NAMALWA (cell line): Measurements from ENCODE around the gene RLF.
"Not testable (repeated sequence)": the region's sequence is repeated elsewhere in the genome, so short reads cannot be mapped to it uniquely, and the experiment has no call there.

Source experiments
- DNase-seq: peaks from one replicate; pipeline ENCODE4 v3.0.0-alpha.2; 2015; ENCODE audit warnings: low spot score

Gene RLF

DNA sequence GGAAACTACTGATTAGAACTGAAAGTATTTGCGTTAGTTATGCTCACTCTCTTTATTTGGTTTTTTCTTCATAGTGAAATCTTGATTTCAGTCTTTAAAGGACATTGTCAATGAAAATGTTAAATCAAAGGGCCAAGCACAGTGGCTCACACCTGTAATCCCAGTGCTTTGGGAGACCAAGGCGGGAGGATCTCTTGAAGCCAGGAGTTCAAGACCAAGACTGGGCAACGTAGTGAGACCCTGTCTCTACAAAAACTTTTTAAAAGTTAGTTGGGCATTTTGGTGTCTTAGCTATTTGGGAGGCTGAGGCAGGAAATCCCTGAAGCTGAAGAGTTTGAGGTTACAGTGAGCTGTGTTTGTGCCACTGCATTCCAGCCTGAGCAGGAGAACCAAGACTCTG is 13.6 kb downstream of the RLF start:
- DNase-seq: no peak

DNA sequence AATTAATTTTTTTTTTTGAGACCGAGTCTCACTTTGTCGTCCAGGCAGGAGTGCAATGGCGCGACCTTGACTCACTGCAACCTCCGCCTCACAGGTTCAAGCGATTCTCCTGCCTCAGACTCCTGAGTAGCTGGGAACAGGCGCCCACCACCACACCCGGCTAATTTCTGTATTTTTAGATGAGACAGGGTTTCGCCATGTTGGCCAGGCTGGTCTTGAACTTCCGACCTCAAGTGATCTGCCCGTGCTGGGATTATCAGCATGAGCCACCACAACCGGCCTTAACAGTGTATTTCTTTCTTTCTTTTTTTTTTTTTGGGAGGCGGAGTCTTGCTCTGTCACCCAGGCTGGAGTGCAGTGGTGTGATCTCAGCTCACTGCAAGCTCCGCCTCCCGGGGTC is 15.8 kb downstream of the RLF start:
- DNase-seq: not testable (repeated sequence)

- DNase-seq: no peak
Observed at GRCh38 chr1:40178200-40178599, 17.0 kb downstream of the RLF start.

GRCh38 chr1:40179496-40180089 is 18.4 kb downstream of the RLF start:
- no peak for DNase-seq

- DNase-seq: peak; percentile 71
Observed at GRCh38 chr1:40183055-40183710, 22.0 kb downstream of the RLF start.

DNA sequence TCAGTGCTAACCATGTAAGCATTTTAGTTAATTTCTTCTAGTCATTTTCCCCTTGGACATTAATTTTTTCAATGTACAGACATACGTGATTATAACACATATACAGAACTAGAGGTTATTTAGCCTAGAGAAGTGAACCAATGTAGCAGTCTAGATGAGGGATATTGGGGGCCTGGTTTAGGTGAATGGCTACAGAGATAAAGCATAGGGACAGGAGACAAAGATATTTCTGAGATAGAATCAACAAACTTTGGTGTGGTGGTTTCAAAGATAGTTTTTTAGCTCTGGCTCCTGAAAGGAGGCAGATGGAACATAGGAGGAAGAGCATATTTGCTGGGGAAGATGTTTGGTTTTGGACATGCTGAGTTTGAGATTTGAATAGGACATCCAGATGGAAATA is 23.0 kb downstream of the RLF start:
- no peak for DNase-seq

- peak; percentile 85 for DNase-seq
Observed at GRCh38 chr1:40185951-40186864, 25.0 kb downstream of the RLF start.

DNA sequence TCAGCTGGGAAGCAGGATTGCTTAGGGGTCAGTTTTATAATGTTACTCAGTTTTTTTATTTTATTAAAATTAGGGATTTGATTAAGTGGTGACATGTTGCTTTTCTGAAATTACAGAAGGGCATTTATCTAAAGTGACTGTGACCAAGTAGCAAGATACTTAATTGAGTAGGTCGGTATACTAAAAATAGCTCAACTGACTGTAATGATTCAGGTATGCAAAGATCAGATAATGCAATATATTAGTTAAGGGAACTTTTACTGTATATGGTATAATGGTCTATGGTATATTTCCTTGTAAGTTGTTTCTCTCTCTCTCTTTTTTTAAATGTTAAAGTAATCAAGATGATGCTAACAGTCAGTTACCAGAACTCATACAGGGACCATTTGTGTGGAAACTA is 26.2 kb downstream of the RLF start:
- DNase-seq: no peak

- DNase-seq: not testable (repeated sequence)
Observed at GRCh38 chr1:40194639-40195038, 33.5 kb downstream of the RLF start.

DNA sequence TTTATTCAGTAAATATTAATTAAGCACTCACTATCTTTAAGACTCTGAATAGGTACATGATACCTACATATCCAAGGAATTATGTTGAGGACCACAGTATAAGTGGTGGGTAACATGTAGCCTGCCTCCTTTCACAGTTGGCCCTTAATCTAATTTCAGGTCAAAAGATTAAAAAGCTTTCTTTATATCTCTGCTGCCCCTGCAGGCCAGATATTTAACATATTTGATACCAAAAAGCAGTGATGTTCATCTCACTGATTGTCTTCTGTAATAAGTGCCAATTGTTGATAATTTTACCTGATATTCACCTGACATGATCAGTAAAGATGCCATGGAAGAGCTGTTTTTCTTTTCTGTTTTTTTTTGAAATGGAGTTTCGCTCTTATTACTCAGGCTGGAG is 36.5 kb downstream of the RLF start:
- peak; percentile 46 for DNase-seq

DNA sequence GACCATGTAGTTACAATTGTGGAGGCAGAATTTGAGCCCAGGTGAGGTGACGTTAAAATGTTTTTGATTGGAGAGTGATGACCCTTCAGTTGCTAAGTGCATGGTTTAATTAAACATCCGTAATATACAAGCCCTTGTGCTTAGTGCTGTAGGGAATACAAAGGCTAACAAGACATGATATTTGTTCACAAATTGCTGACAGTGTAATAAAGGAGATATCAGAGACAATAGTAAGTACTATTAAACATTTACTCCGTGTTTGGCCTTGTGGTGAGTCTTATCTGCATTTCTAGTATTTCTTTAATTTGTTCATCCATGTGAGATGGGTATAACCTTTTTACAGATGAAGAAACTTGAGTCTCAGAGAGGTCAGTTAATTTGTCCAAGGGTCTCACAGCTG is 37.9 kb downstream of the RLF start:
- no peak for DNase-seq

DNA sequence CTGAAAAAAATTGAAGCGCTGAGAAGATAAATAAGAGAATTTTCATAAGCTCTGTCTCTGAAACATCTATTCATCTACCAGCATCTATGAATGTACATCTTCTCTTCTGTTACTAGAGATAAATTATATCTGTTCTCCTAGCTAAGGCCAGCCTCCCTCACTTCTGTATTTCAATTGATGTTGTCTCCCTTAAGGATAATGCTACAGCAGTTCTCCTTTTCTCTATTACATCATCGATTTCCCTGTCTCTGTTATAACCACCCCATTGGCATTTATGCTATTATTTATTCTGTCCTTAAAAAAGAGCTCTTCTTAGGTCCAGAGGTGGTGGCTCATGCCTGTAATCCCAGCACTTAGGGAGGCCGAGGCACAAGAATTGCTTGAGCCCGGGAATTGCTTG is 43.7 kb downstream of the RLF start:
- DNase-seq: no peak

GRCh38 chr1:40210511-40211204 is 49.5 kb downstream of the RLF start:
- no peak for DNase-seq

DNA sequence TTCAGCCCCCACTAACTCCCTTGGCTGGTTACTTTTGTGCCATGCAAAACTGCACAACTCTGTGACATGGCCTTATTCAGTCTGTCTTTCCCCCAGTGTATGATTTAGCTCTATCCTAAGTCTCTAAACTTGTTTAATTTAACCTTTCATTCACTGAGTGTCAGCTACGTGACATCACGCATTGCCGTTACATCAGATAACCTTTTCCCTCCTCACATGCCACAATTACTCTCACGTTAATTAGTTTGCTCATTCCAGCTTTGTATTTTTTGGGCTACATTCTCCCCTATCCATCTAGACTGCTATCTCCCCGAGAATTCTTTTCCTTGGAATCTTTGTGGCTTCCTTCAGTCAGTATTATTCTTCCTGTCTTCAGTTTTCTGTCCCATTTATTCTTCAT is 57.1 kb downstream of the RLF start:
- no peak for DNase-seq

GRCh38 chr1:40221471-40221905 is 60.3 kb downstream of the RLF start:
- DNase-seq: not testable (repeated sequence)

DNA sequence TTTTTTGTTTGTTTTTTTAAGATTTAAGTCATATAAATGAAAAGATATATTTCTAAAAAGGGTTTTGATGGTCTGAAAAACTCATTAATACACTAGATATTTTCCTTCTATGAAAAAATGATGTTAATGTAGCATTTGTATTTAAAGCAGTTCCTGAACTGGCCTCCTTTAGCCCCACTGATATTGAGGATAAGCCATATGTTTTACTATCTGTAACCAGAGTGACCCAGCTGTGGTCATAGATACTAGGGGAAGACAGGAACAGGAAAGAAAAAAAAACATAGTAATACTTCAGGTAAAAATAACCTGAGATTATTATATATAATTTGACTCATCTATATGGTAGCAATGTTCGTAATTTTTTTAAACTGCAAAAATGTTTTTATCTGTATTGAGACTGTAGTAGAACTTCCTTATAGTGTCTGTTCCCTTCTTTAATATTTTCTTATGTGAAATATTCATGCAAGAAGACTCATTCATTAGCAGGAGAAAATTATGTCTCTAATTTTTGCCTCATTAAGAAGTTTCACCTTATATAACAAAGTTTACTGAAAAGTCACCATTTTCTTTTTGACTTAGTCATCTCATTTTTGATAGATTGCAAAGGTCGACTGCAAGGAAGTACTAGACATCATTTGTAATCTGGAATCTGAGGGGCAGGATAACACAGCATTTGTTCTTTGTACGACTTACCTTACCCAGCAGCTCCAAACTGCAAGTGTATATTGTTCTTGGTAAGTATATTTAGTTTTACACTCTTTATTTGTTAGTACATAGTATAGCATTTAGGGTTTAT is 61.0 kb downstream of the RLF start:
- no peak for DNase-seq

- DNase-seq: no peak
Observed at GRCh38 chr1:40224040-40224439, 62.9 kb downstream of the RLF start.

- no peak for DNase-seq
Observed at GRCh38 chr1:40226192-40226591, 65.0 kb downstream of the RLF start.

DNA sequence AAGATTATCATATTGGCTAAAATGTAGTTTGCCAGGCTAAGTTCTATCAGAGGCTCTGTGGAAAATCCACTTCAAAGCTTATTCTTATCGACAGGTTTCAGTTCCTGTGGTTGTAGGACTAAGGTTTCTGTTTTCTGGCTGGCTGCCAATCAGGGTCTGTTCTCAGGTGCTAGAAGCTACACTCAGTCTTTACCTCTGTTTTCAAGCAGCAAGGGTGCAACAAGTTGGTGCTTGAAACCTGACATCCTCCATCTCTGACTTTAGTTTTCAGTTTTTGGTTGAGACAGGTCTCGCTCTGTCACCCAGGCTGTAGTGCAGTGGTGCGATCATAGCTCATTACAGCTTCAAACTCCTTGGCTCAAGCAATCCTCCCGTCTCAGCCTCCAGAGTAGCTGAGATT is 71.3 kb downstream of the RLF start:
- peak; percentile 91 for DNase-seq

DNA sequence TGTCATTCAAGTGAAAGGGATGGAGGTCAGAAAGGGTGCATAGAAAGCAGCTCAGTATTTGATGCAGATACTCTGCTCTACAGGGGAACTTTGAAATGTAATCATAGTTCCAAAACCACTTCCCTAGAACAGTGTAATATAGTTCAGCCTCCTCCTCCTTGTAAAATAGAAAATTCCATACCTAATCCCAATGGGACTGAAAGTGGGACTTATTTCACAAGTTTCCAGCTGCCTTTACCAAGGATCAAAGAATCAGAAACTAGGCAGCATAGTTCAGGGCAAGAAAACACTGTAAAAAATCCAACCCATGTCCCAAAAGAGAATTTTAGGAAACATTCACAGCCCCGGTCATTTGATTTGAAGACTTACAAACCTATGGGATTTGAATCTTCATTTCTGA is 78.4 kb downstream of the RLF start:
- no peak for DNase-seq

DNA sequence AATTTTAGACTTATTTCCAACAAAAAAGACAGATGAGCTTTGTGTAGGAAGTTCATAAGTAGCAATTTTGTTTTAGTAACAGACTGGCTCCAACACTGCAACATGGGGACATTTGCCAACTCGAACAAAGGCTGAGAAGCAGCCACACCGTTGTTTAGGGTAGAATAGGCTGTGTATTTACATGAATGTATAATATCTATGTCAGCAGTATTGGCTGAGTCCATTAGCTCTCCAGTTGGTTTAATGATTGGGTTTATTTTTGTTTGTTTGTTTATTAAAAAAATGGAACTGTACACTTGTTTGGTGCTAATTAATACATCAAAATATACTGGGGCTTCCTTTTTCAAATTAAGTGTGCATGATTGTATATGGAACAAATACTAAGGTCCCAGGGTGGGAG is 79.2 kb downstream of the RLF start:
- no peak for DNase-seq

GRCh38 chr1:40241362-40241761 is 80.2 kb downstream of the RLF start:
- no peak for DNase-seq
